Activated naive CD8-positive, alpha-beta T cell treated with anti-CD3 and anti-CD28 coated beads, Interleukin-2, amount 50 U/mL, for 16 hours (primary cell): ENCODE results near the gene TTC24.
"Not testable (repeated sequence)": the region's sequence is repeated elsewhere in the genome, so short reads cannot be mapped to it uniquely, and the experiment has no call there.

Source experiments
- DNase-seq: peaks from one replicate; pipeline ENCODE4 v3.0.0-alpha.2; 2020; ENCODE audit warnings: low read depth, low spot score

Gene TTC24

DNA sequence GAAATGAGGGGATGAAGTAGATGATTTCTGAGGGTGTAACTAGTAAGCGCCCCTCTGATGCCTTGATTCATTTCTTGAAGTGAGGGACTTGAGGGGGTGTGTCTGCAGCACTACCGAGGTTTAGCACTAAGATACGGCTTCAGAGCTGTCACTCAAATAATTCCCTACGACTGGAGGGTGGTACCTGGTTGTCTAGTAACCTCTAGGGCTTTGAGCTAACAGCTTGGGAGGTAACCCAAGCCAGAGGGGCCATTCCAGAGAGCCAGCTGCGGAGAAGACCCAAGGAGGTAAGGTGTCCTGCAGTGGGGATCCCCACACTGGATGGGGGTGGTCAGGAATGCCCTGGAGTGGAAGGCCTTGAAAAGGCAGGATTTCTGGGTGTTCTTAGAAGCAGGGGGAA is at the start of gene TTC24:
Gene TTC24, plus strand, starts transcription at position 252 of the 400 bp plus-strand sequence. CDS start 1,642 bp downstream, outside the sequence.
- no peak for DNase-seq

- DNase-seq: no peak
These were observed 49.5 kb upstream of the TTC24 start for GRCh38 chr1:156530006-156530405.

GRCh38 chr1:156532374-156532773 is 47.1 kb upstream of the TTC24 start:
- DNase-seq: no peak

GRCh38 chr1:156533568-156534220 is 45.8 kb upstream of the TTC24 start:
- no peak for DNase-seq

DNA sequence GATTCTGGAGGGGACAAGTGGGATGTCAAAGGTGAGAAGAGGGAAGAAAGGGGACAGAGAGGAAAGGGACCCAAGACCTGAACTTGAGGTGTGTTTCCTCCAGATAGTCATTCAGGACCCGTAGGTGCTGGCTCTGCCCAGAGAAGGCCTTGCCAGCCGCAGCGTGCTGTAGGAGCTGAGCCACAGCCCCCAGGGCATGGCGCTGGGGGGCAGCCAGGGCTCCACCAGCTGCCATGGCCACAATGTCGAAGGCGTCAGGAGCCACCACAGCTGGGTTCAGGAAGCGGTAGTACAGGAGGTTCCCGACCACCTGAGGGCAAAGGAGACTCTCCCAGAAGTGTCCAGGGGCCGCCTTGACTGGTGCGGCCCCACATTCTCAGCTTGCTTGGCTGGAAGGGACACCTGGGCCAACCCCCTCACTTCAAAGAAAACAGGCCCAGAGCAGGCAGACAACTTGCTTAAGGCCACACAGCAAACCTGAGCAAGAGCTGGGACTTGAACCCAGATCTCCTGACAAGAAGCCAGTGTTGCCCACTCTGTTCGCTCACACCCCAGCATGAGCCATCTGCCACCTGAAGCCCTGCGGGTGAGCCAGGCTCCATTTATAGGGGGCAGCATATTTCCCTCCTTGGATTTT is 45.0 kb upstream of the TTC24 start:
- no peak for DNase-seq

DNA sequence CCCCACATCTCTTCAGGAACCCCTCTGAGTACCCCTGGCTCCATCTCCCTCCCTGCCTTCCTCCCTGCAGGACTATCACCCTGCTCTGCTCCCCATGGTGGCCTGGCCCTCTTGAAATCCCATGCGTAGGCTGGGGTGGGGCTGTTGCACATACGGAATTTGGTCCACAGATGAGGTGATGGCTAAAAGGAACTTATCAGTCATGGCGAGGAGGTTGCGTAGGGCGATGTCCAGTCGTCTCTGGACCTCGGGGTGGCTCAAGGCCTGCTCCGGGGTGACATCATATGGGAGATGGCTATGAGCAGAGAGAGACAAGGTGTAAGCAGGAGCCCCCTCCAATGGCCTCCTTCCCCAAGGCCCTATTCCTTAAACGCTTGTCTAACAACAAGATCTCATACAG is 42.5 kb upstream of the TTC24 start:
- no peak for DNase-seq

DNA sequence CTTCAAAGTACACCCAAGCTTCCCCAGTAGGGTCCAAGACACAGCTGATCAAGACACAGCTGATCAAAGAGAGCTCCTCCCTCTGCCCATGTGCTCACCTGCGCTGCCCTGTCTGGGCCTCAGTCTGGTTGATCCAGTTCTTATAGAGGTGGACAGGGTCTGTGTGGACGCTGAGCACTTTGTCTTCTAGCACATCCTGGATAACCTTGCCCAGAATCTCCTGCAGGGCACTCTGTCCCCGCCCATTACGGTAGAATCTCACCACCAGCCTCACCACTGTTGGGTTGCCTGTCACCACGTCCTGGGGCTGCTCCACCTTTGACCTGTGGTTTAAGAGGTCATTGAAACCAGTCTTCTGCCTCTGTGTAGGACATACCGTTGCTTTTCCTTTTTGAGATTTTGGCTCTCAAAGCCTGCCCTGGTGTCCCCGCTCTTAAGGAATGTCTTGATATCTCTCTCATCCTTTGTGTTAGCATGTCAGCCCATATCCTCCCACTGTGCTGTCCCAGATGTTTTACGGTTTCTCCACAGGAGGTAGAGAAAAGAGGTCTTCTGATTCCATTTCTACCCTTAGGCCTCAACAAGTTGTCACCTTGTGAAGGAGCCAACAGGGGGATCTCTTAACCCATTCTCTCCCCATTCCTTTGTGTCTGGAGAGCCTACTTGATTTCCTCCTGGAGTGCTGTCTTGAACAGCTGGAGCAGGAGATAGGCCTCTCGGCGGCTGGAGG is 40.6 kb upstream of the TTC24 start:
- DNase-seq: no peak

GRCh38 chr1:156539818-156540355 is 39.6 kb upstream of the TTC24 start:
- no peak for DNase-seq

- DNase-seq: no peak
These were observed 38.6 kb upstream of the TTC24 start for GRCh38 chr1:156540955-156541354.

DNA sequence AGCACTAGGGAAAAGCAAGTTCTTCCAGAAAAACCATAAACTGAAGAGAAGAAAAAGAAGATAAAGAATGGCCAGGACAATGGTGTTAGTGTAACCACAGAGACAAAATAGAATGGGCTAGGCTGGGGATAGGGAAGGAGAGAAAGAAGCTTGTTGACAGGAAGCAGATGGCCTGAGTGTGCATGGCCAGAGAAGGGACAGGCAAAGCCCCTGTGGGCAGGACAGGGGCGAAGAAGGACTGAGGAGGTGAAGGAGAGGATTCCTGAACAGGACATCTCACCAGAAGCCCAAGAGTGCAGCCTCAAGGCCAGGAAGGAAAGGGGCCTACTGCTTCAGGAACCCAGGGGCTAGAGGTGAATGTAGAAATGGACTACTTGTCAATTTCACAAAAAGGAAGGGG is 36.5 kb upstream of the TTC24 start:
- DNase-seq: no peak

- DNase-seq: no peak
These were observed 34.9 kb upstream of the TTC24 start for GRCh38 chr1:156544592-156545102.

GRCh38 chr1:156546267-156546666 is 33.3 kb upstream of the TTC24 start:
- DNase-seq: no peak

DNA sequence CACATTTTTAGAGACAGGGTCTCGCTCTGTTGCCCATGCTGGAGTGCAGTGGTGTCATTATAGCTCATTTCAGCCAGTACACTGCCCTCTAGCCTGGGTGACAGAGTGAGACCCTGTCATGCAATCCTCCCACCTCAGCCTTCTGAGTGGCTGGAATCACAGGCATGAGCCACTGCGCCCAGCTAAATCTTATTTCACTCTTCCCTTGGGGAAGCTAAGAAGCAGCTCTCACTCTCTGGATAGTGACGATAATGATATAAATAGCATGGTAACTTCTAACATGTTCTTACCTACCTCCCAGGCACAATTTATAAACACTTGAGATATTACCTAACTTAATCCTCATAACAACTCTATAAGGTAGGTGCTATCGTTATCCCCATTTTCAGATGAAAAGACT is 32.1 kb upstream of the TTC24 start:
- no peak for DNase-seq

- no peak for DNase-seq
These were observed 31.5 kb upstream of the TTC24 start for GRCh38 chr1:156547982-156548381.

- DNase-seq: no peak
These were observed 30.1 kb upstream of the TTC24 start for GRCh38 chr1:156549390-156549789.

- no peak for DNase-seq
These were observed 29.7 kb upstream of the TTC24 start for GRCh38 chr1:156549831-156550230.

DNA sequence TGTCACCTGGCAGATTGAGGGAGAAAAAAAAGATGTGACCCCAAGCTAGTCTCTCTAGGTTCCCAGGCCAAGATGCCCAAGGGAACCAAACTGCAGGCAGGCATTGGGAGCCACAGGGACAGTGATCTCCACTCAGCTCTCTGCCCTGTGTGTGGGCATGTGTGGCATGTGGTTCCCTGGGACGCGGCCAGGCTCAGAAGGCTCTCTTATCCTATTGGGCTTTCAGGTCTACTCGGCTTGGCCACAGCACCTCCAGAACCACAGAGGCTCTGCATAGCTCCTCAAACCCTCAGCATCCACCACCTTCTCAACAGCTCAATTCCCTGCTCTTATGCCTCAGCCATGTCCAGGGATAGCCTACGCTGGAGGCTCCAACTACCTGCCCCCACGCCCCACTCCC is 29.2 kb upstream of the TTC24 start:
- no peak for DNase-seq

- DNase-seq: no peak
These were observed 28.4 kb upstream of the TTC24 start for GRCh38 chr1:156551066-156551643.

DNA sequence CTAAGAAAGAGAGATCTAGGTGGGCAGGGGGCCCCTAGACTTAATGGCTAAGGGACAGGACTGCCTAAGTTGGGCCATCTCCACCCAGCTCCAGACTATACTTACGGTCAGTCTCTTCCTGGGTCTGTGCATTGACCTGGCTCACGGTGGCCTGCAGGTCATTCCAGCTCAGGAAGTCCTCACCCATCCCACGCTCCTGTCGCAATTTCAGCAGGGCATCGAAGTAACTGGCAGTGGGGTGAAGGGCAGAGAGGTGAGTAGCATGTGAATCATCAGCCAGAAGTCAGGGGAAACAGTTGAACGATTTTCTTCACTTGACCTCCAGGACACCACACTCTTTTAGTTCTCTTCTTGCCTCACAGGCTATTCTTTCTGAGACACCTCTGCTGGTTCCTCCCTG is 27.7 kb upstream of the TTC24 start:
- DNase-seq: no peak

- no peak for DNase-seq
These were observed 27.0 kb upstream of the TTC24 start for GRCh38 chr1:156552518-156552917.

GRCh38 chr1:156552937-156553336 is 26.6 kb upstream of the TTC24 start:
- DNase-seq: not testable (repeated sequence)

- DNase-seq: no peak
These were observed 25.6 kb upstream of the TTC24 start for GRCh38 chr1:156553860-156554485.
